ENCODE measurements around the gene XRN1.

Gene XRN1

DNA sequence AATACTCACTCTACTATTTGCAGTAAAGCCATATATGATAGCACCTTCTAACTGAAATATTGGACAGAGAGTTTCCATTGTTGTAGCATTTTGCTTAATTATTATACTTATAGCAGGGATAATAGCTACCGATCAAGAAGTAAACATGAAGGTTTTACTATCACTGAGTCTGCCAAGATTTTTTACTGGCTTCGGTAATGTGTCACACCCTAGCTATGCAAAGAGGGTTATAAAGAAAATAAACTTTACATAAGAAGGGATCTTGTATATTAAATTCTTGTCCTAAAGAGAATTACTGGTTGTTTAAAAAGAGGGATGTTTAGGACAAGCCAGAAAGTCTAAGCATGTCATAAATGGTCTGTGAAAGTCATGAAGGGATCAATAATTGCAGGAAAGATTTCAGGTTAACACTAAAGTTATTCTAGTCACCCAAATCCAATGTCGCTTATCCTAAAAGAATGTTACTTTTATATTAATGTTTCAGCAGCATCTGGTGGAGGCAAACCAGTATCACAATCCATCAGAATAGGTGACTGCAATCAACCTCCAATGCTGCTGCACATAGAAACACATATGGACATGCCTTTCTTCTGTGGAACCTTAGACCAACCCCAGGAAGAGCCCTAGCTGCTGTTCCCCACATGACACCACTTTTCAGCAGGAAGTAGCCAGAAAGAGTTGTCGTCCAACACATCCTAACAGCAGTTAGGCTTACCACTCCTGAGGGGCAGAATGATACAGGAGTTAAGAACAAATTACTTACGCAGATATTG is 159.8 kb downstream of the XRN1 start:
- Histone ChIP-seq H3K27ac (ENCODE audit: low read length) (no peak overlapping the region), H3K9ac (ENCODE audit: low read length in 2 of 2) (no peak overlapping the region), H3K4me1 (ENCODE audit: control insufficient read depth, insufficient read depth, low read length) (no peaks in the 10 kb centered on the region), H3K9me3 (ENCODE audit: control insufficient read depth in 2 of 2, low read length in 2 of 2) (no peaks in the 10 kb centered on the region), H3K36me3 (ENCODE audit: control insufficient read depth in 2 of 2, insufficient read depth in 2 of 2, low read length in 2 of 2) (no peaks in the 10 kb centered on the region), H3K4me3 (ENCODE audit: low read length in 2 of 2) (no peak overlapping the region), H3K27me3 (ENCODE audit: control insufficient read depth in 1 of 2, insufficient read depth in 2 of 2, low read length in 2 of 2) (no peaks in the 10 kb centered on the region)

- H3K36me3 ChIP-seq (ENCODE audit: control insufficient read depth in 2 of 2, insufficient read depth in 2 of 2, low read length in 2 of 2), result no peaks in the 10 kb centered on the region
- H3K9ac ChIP-seq (ENCODE audit: low read length in 2 of 2), result no peak overlapping the region
- H3K4me3 ChIP-seq (ENCODE audit: low read length in 2 of 2), result no peak overlapping the region
- no peak overlapping the region for H3K27ac ChIP-seq (ENCODE audit: low read length)
- H3K9me3 ChIP-seq (ENCODE audit: control insufficient read depth in 2 of 2, low read length in 2 of 2), result no peaks in the 10 kb centered on the region
- H3K4me1 ChIP-seq (ENCODE audit: control insufficient read depth, insufficient read depth, low read length), result no peaks in the 10 kb centered on the region
- H3K27me3 ChIP-seq (ENCODE audit: control insufficient read depth in 1 of 2, insufficient read depth in 2 of 2, low read length in 2 of 2), result no peaks in the 10 kb centered on the region
These were observed 162.7 kb downstream of the XRN1 start for GRCh38 chr3:142285083-142285517.

DNA sequence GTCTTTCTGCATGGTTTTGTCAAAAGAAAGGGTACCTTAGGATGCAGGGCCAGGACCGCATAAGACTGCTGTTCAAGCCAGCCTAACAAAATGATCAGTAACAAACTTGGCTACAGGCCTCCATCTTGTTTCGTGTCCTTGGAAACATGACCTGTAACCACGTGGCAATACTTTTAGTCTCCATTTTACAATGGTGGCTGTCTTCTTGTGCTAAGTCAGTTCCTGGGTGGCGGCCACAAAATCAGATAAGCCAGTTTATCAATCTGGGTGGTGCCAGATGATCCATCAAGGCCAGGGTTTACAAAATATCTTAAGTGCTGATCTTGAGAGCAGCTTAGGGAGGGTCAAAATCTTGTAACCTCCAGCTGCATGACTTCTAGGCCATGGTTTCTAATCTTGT is 165.3 kb downstream of the XRN1 start:
- H3K36me3 ChIP-seq (ENCODE audit: control insufficient read depth in 2 of 2, insufficient read depth in 2 of 2, low read length in 2 of 2), result no peaks in the 10 kb centered on the region
- H3K27ac ChIP-seq (ENCODE audit: low read length), result no peak overlapping the region

GRCh38 chr3:142281474-142281873 is 166.4 kb downstream of the XRN1 start:
- H3K27ac ChIP-seq (ENCODE audit: low read length), result no peak overlapping the region
- no peaks in the 10 kb centered on the region for H3K4me1 ChIP-seq (ENCODE audit: control insufficient read depth, insufficient read depth, low read length)
- H3K27me3 ChIP-seq (ENCODE audit: control insufficient read depth in 1 of 2, insufficient read depth in 2 of 2, low read length in 2 of 2), result no peaks in the 10 kb centered on the region
- no peaks in the 10 kb centered on the region for H3K9me3 ChIP-seq (ENCODE audit: control insufficient read depth in 2 of 2, low read length in 2 of 2)
- no peak overlapping the region for H3K4me3 ChIP-seq (ENCODE audit: low read length in 2 of 2)
- H3K36me3 ChIP-seq (ENCODE audit: control insufficient read depth in 2 of 2, insufficient read depth in 2 of 2, low read length in 2 of 2), result no peaks in the 10 kb centered on the region
- H3K9ac ChIP-seq (ENCODE audit: low read length in 2 of 2), result no peak overlapping the region

More for the DNA sequence above, 165.3 kb downstream of the XRN1 start:
- no peaks in the 10 kb centered on the region for H3K4me1 ChIP-seq (ENCODE audit: control insufficient read depth, insufficient read depth, low read length)
- no peaks in the 10 kb centered on the region for H3K9me3 ChIP-seq (ENCODE audit: control insufficient read depth in 2 of 2, low read length in 2 of 2)
- H3K27me3 ChIP-seq (ENCODE audit: control insufficient read depth in 1 of 2, insufficient read depth in 2 of 2, low read length in 2 of 2), result no peaks in the 10 kb centered on the region
- no peak overlapping the region for H3K9ac ChIP-seq (ENCODE audit: low read length in 2 of 2)
- H3K4me3 ChIP-seq (ENCODE audit: low read length in 2 of 2), result no peak overlapping the region

DNA sequence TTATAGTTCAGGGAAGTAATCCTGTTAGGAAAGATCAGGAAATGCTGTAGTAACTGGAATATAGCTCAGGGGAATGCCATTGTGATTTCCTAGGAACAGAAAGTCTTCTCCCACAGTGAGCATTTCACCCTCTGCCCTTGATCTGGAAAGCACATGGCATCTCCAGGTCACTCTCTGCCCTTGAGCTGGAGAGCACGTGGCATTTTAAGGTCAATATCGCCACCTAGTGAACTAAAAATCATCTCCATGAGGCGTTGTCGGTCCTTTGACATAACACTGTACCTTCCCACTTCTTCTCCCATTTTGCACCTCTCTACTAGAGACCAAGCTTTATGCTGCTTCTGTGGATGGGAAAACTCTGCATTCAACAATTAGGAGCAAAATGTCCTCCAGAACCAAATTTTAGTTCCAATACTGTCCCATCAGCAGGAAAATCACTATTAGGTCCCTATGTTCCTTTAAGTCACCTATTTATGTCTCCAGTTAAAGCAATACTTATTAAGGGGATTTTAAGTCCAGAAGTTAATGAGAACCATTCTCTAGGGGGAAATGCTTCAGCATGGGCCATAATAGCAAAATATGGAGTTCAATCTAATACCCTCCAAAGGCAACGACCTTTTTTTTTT is 167.8 kb downstream of the XRN1 start:
- H3K27ac ChIP-seq (ENCODE audit: low read length), result no peak overlapping the region
- no peaks in the 10 kb centered on the region for H3K4me1 ChIP-seq (ENCODE audit: control insufficient read depth, insufficient read depth, low read length)
- no peaks in the 10 kb centered on the region for H3K36me3 ChIP-seq (ENCODE audit: control insufficient read depth in 2 of 2, insufficient read depth in 2 of 2, low read length in 2 of 2)
- no peaks in the 10 kb centered on the region for H3K9me3 ChIP-seq (ENCODE audit: control insufficient read depth in 2 of 2, low read length in 2 of 2)
- no peak overlapping the region for H3K4me3 ChIP-seq (ENCODE audit: low read length in 2 of 2)
- no peak overlapping the region for H3K9ac ChIP-seq (ENCODE audit: low read length in 2 of 2)
- no peaks in the 10 kb centered on the region for H3K27me3 ChIP-seq (ENCODE audit: control insufficient read depth in 1 of 2, insufficient read depth in 2 of 2, low read length in 2 of 2)

- Histone ChIP-seq H3K27me3 (ENCODE audit: control insufficient read depth in 1 of 2, insufficient read depth in 2 of 2, low read length in 2 of 2) (no peaks in the 10 kb centered on the region), H3K4me3 (ENCODE audit: low read length in 2 of 2) (no peak overlapping the region), H3K9ac (ENCODE audit: low read length in 2 of 2) (no peak overlapping the region), H3K27ac (ENCODE audit: low read length) (no peak overlapping the region), H3K4me1 (ENCODE audit: control insufficient read depth, insufficient read depth, low read length) (no peaks in the 10 kb centered on the region), H3K9me3 (ENCODE audit: control insufficient read depth in 2 of 2, low read length in 2 of 2) (no peaks in the 10 kb centered on the region), H3K36me3 (ENCODE audit: control insufficient read depth in 2 of 2, insufficient read depth in 2 of 2, low read length in 2 of 2) (no peaks in the 10 kb centered on the region)
These were observed 169.4 kb downstream of the XRN1 start for GRCh38 chr3:142278451-142278850.

GRCh38 chr3:142276781-142277180 is 171.1 kb downstream of the XRN1 start:
- no peaks in the 10 kb centered on the region for H3K36me3 ChIP-seq (ENCODE audit: control insufficient read depth in 2 of 2, insufficient read depth in 2 of 2, low read length in 2 of 2)
- no peaks in the 10 kb centered on the region for H3K9me3 ChIP-seq (ENCODE audit: control insufficient read depth in 2 of 2, low read length in 2 of 2)
- H3K9ac ChIP-seq (ENCODE audit: low read length in 2 of 2), result no peak overlapping the region
- H3K4me3 ChIP-seq (ENCODE audit: low read length in 2 of 2), result no peak overlapping the region
- H3K4me1 ChIP-seq (ENCODE audit: control insufficient read depth, insufficient read depth, low read length), result no peaks in the 10 kb centered on the region
- H3K27me3 ChIP-seq (ENCODE audit: control insufficient read depth in 1 of 2, insufficient read depth in 2 of 2, low read length in 2 of 2), result no peaks in the 10 kb centered on the region
- H3K27ac ChIP-seq (ENCODE audit: low read length), result no peak overlapping the region

GRCh38 chr3:142275856-142276255 is 172.0 kb downstream of the XRN1 start:
- no peaks in the 10 kb centered on the region for H3K4me1 ChIP-seq (ENCODE audit: control insufficient read depth, insufficient read depth, low read length)
- H3K27ac ChIP-seq (ENCODE audit: low read length), result no peak overlapping the region
- no peaks in the 10 kb centered on the region for H3K36me3 ChIP-seq (ENCODE audit: control insufficient read depth in 2 of 2, insufficient read depth in 2 of 2, low read length in 2 of 2)
- H3K9me3 ChIP-seq (ENCODE audit: control insufficient read depth in 2 of 2, low read length in 2 of 2), result no peaks in the 10 kb centered on the region
- H3K9ac ChIP-seq (ENCODE audit: low read length in 2 of 2), result no peak overlapping the region
- no peaks in the 10 kb centered on the region for H3K27me3 ChIP-seq (ENCODE audit: control insufficient read depth in 1 of 2, insufficient read depth in 2 of 2, low read length in 2 of 2)
- H3K4me3 ChIP-seq (ENCODE audit: low read length in 2 of 2), result no peak overlapping the region

- Histone ChIP-seq H3K27ac (ENCODE audit: low read length) (no peak overlapping the region), H3K4me1 (ENCODE audit: control insufficient read depth, insufficient read depth, low read length) (no peaks in the 10 kb centered on the region), H3K9ac (ENCODE audit: low read length in 2 of 2) (no peak overlapping the region), H3K4me3 (ENCODE audit: low read length in 2 of 2) (no peak overlapping the region), H3K9me3 (ENCODE audit: control insufficient read depth in 2 of 2, low read length in 2 of 2) (no peaks in the 10 kb centered on the region), H3K27me3 (ENCODE audit: control insufficient read depth in 1 of 2, insufficient read depth in 2 of 2, low read length in 2 of 2) (no peaks in the 10 kb centered on the region), H3K36me3 (ENCODE audit: control insufficient read depth in 2 of 2, insufficient read depth in 2 of 2, low read length in 2 of 2) (no peaks in the 10 kb centered on the region)
These were observed 172.9 kb downstream of the XRN1 start for GRCh38 chr3:142274908-142275307.

GRCh38 chr3:142273501-142273900 is 174.3 kb downstream of the XRN1 start:
- no peaks in the 10 kb centered on the region for H3K36me3 ChIP-seq (ENCODE audit: control insufficient read depth in 2 of 2, insufficient read depth in 2 of 2, low read length in 2 of 2)
- no peaks in the 10 kb centered on the region for H3K4me1 ChIP-seq (ENCODE audit: control insufficient read depth, insufficient read depth, low read length)
- H3K27ac ChIP-seq (ENCODE audit: low read length), result no peak overlapping the region
- H3K4me3 ChIP-seq (ENCODE audit: low read length in 2 of 2), result no peak overlapping the region
- H3K9ac ChIP-seq (ENCODE audit: low read length in 2 of 2), result no peak overlapping the region
- H3K27me3 ChIP-seq (ENCODE audit: control insufficient read depth in 1 of 2, insufficient read depth in 2 of 2, low read length in 2 of 2), result no peaks in the 10 kb centered on the region
- no peaks in the 10 kb centered on the region for H3K9me3 ChIP-seq (ENCODE audit: control insufficient read depth in 2 of 2, low read length in 2 of 2)

- no peak overlapping the region for H3K27ac ChIP-seq (ENCODE audit: low read length)
- no peak overlapping the region for H3K9ac ChIP-seq (ENCODE audit: low read length in 2 of 2)
- H3K4me3 ChIP-seq (ENCODE audit: low read length in 2 of 2), result no peak overlapping the region
- no peaks in the 10 kb centered on the region for H3K4me1 ChIP-seq (ENCODE audit: control insufficient read depth, insufficient read depth, low read length)
- H3K27me3 ChIP-seq (ENCODE audit: control insufficient read depth in 1 of 2, insufficient read depth in 2 of 2, low read length in 2 of 2), result no peaks in the 10 kb centered on the region
- no peaks in the 10 kb centered on the region for H3K9me3 ChIP-seq (ENCODE audit: control insufficient read depth in 2 of 2, low read length in 2 of 2)
- no peaks in the 10 kb centered on the region for H3K36me3 ChIP-seq (ENCODE audit: control insufficient read depth in 2 of 2, insufficient read depth in 2 of 2, low read length in 2 of 2)
These were observed 175.5 kb downstream of the XRN1 start for GRCh38 chr3:142272200-142272891.

Data from stomach smooth muscle (tissue), 2 donors.